HepG2 (cell line): Measurements from ENCODE around the gene ZNF66. TPM values are rescaled to one million over a fixed set of nuclear protein-coding genes. Genes with fewer than 3 reads are reported as not detected.

Experiments used
- ATAC-seq: fragments of 200-7000 bp; cut with Tn5 transposase; 3 replicates; pipeline ENCODE4 v1.9.1; 2020; ENCODE audit warnings: mild to moderate bottlenecking, moderate library complexity
- Bru-seq: library from RNA; stranded (reverse); fragments of 400-500 nt; gene quantifications from one replicate; lab custom pipeline; 2021; lab: Mats Ljungman, UMichigan
- BruChase-seq, 2 experiments: library from RNA; stranded (reverse); fragments of 400-500 nt; gene quantifications; one replicate each; lab custom pipeline; 2021; lab: Mats Ljungman, UMichigan
- BruUV-seq: library from RNA; stranded (reverse); fragments of 400-500 nt; replicated peaks from 2 replicates; lab custom pipeline; 2021; lab: Mats Ljungman, UMichigan
- CTCF ChIA-PET: fragments of 300-600 bp; formaldehyde crosslinking; extraction: SDS; loops from one replicate; lab custom pipeline; 2021; ENCODE audit warnings: low total read pairs, inconsistent platforms, low intra/inter-chr PET ratio; lab: Yijun Ruan, JAX
- POLR2A ChIA-PET: fragments of 350-600 bp; sonication (Branson Sonifier 250); formaldehyde crosslinking; loops from one replicate; lab custom pipeline; 2020; ENCODE audit warnings: antibody characterized with exemption, inconsistent platforms; lab: Yijun Ruan, JAX
- DNase-seq: peaks from one replicate; pipeline ENCODE4 v3.0.0-alpha.2; 2015; ENCODE audit warnings: low spot score
- FAIRE-seq: peaks from 3 replicates; lab custom pipeline; 2011; peaks lifted over from hg19 to GRCh38; lab: Jason Lieb, UNC
- H2AFZ ChIP-seq: one replicate; pipeline ENCODE4 v1.6.1; 2011; ENCODE audit warnings: low read length, inconsistent platforms
- H3K27ac ChIP-seq: fragments of 300-600 bp; 3 replicates; pipeline ENCODE4 v1.8.0; 2011; ENCODE audit warnings: mixed run types, mild to moderate bottlenecking, mixed read lengths, low read length, inconsistent platforms; ENCODE audit not compliant: insufficient read depth; ENCODE audit errors: extremely low read length
- H3K27me3 ChIP-seq, 2 experiments: fragments of 200-600 bp in 1 of 2; 2 replicates in 1 of 2; 3 replicates in 1 of 2; pipeline versions ENCODE4 v1.6.0 to v1.8.0; 2011; ENCODE audit warnings: low read length in 2 of 2, mild to moderate bottlenecking in 2 of 2, moderate library complexity in 2 of 2, inconsistent platforms in 1 of 2; ENCODE audit not compliant: insufficient read depth in 2 of 2, control insufficient read depth in 1 of 2
- H3K36me3 ChIP-seq, 2 experiments: fragments of 200-600 bp in 1 of 2; replicated peaks in 1 of 2; 2 replicates in 1 of 2; 3 replicates in 1 of 2; pipeline versions ENCODE4 v1.5.1 to v1.8.0; 2011; ENCODE audit warnings: low read length in 2 of 2, inconsistent platforms in 1 of 2; ENCODE audit not compliant: insufficient read depth in 2 of 2, control insufficient read depth in 1 of 2
- H3K4me1 ChIP-seq: 2 replicates; pipeline ENCODE4 v1.5.1; 2012; ENCODE audit warnings: low read length, inconsistent platforms; ENCODE audit not compliant: insufficient read depth
- H3K4me2 ChIP-seq: 2 replicates; pipeline ENCODE4 v1.6.0; 2011; ENCODE audit warnings: low read depth, low read length, inconsistent platforms
- H3K4me3 ChIP-seq, 3 experiments: fragments of 200-600 bp in 1 of 3; sonication (generic), shearing (Covaris generic) in 1 of 3; replicated peaks in 1 of 3; 2 replicates each; pipeline ENCODE4 v1.5.1; 2011 to 2016; ENCODE audit warnings: low read length in 3 of 3, inconsistent platforms in 2 of 3, low read depth in 2 of 3, mild to moderate bottlenecking in 2 of 3, control low read depth in 1 of 3, mixed read lengths in 1 of 3; ENCODE audit not compliant: insufficient read depth in 1 of 3
- H3K79me2 ChIP-seq: one replicate; pipeline ENCODE4 v1.6.1; 2011; ENCODE audit warnings: low read length, inconsistent platforms; ENCODE audit not compliant: insufficient read depth
- H3K9ac ChIP-seq: 2 replicates; pipeline ENCODE4 v1.6.0; 2011; ENCODE audit warnings: mild to moderate bottlenecking, low read depth, low read length, inconsistent platforms; ENCODE audit not compliant: insufficient read depth
- H3K9me3 ChIP-seq: 2 replicates; pipeline ENCODE4 v1.5.1; 2012; ENCODE audit warnings: mild to moderate bottlenecking, low read length
- H4K20me1 ChIP-seq: 2 replicates; pipeline ENCODE4 v1.6.0; 2011; ENCODE audit warnings: inconsistent platforms, mild to moderate bottlenecking, low read length, moderate library complexity; ENCODE audit not compliant: insufficient read depth
- IRF9 ChIP-seq: sonication (generic); formaldehyde crosslinking; IDR thresholded peaks from 2 replicates; pipeline ENCODE4 v1.8.0; 2022; ENCODE audit warnings: missing genetic modification reagents, mild to moderate bottlenecking, borderline replicate concordance
- REL ChIP-seq: sonication (generic); formaldehyde crosslinking; conservative IDR thresholded peaks from 2 replicates; pipeline ENCODE4 v1.8.0; 2022; ENCODE audit warnings: mild to moderate bottlenecking, missing genetic modification reagents, moderate library complexity
- TBL1XR1 ChIP-seq: fragments of 150-350 bp; IDR thresholded peaks from 2 replicates; pipeline ENCODE4 v1.6.1; 2014; ENCODE audit warnings: borderline replicate concordance, low read length; ENCODE audit not compliant: partially characterized antibody
- ZNF354B ChIP-seq: sonication (generic); formaldehyde crosslinking; IDR thresholded peaks from 2 replicates; pipeline ENCODE4 v1.8.0; 2022; ENCODE audit warnings: mild to moderate bottlenecking, missing genetic modification reagents
- ZNF512 ChIP-seq: sonication (generic); formaldehyde crosslinking; IDR thresholded peaks from 2 replicates; pipeline ENCODE4 v1.4.0; 2020; ENCODE audit warnings: mild to moderate bottlenecking, missing genetic modification reagents
- ZNF609 ChIP-seq: sonication (generic); formaldehyde crosslinking; IDR thresholded peaks from 2 replicates; pipeline ENCODE4 v1.4.0; 2020; ENCODE audit warnings: mild to moderate bottlenecking, missing genetic modification reagents, borderline replicate concordance
- WGBS: methylation state at CpG from one replicate; pipeline ENCODE4 v1.1.6; 2017; ENCODE audit warnings: low lambda C conversion rate; 5-methylcytosine and 5-hydroxymethylcytosine counted together
- in situ Hi-C: cut with HindIII; loops from 2 replicates; pipeline ENCODE4 v1.10.0; 2017; ENCODE audit warnings: low pct_unique_long_range_greater_than_20kb; ENCODE audit not compliant: extremely low pct_ligation_motif_present
- intact Hi-C: fragments of 100-400 bp; cut with micrococcal nuclease; formaldehyde crosslinking; loops from one replicate; pipeline ENCODE4 v1.10.0; 2022; ENCODE audit not compliant: unreplicated experiment
- long read RNA-seq, 2 experiments: library from RNA in 1 of 2; library from polyadenylated mRNA in 1 of 2; stranded (forward) in 1 of 2; unstranded in 1 of 2; transcript quantifications; one replicate each; pipeline ENCODE4 v2.0.0, GENCODE V29; 2019 to 2022
- polyA minus RNA-seq, 3 experiments: library from RNA; depleted of rRNA, polyadenylated mRNA; stranded (reverse); fragments of >200 nt; gene quantifications; 2 replicates each; pipeline ENCODE4 v1.2.3, GENCODE V29; 2011; ENCODE audit warnings: low replicate concordance in 1 of 3
- polyA plus RNA-seq, 8 experiments: library from polyadenylated mRNA; depleted of rRNA in 3 of 8; stranded (reverse) in 7 of 8; unstranded in 1 of 8; fragments of >200 nt; fragmentation: Illumina TruSeq in 4 of 8; extraction: Trizol in 4 of 8; gene quantifications; 2 replicates each; pipeline versions ENCODE4 v1.2.1 to v1.2.3, GENCODE V29; 2011 to 2016; ENCODE audit warnings: low read depth in 4 of 8, missing spikeins in 1 of 8, mixed read lengths in 1 of 8; ENCODE audit not compliant: insufficient read depth in 1 of 8
- total RNA-seq, 5 experiments: library from RNA; depleted of rRNA; stranded (reverse); fragments of >200 nt; fragmentation: Illumina TruSeq; extraction: Trizol; gene quantifications; 2 replicates each; pipeline ENCODE4 v1.2.3, GENCODE V29; 2016; ENCODE audit warnings: low read depth in 1 of 5

ZNF66 gene
- total RNA-seq (2016; rRNA removed; fragmentation: Illumina TruSeq; extraction: Trizol) (5.1 and 8.0 TPM in 2 replicates), polyA plus RNA-seq (2011; rRNA removed) (2.9 and 4.0 TPM in 2 replicates), polyA minus RNA-seq (2011; rRNA and poly(A)+ RNA removed; ENCODE audit: low replicate concordance) (4.0 TPM in 1 of 2 replicates, not detected in the other), Bru-seq, nascent RNA (percentile 59 among the genes with signal in this experiment), BruChase-seq, experiment 1, labeled RNA remaining after a 6-hour chase (percentile 47 among the genes with signal in this experiment), BruChase-seq, experiment 2, labeled RNA remaining after a 2-hour chase (percentile 66 among the genes with signal in this experiment)
- total RNA-seq (2016; cell fraction: cytosol; rRNA removed; fragmentation: Illumina TruSeq; extraction: Trizol; ENCODE audit: low read depth): 3.3 and 4.6 TPM in 2 replicates
- 5.6 and 7.1 TPM in 2 replicates for total RNA-seq (2016; cell fraction: insoluble cytoplasmic fraction; rRNA removed; fragmentation: Illumina TruSeq; extraction: Trizol)
- total RNA-seq (2016; cell fraction: membrane; rRNA removed; fragmentation: Illumina TruSeq; extraction: Trizol): 2.4 and 3.7 TPM in 2 replicates
- total RNA-seq (2016; cell fraction: nucleus; rRNA removed; fragmentation: Illumina TruSeq; extraction: Trizol): 15.3 and 16.6 TPM in 2 replicates
- polyA plus RNA-seq (2011; cell fraction: cytosol; rRNA removed): 3.1 and 3.2 TPM in 2 replicates
- polyA plus RNA-seq (2011; cell fraction: nucleus; rRNA removed): 3.0 and 4.5 TPM in 2 replicates
- 1.3 and 1.8 TPM in 2 replicates for polyA plus RNA-seq (2012)
- 0.49 and 0.72 TPM in 2 replicates for polyA plus RNA-seq (2016; cell fraction: cytosol; fragmentation: Illumina TruSeq; extraction: Trizol; ENCODE audit: low read depth)
- polyA plus RNA-seq (2016; cell fraction: insoluble cytoplasmic fraction; fragmentation: Illumina TruSeq; extraction: Trizol; ENCODE audit: low read depth): 2.7 and 3.3 TPM in 2 replicates
- 0.72 and 1.3 TPM in 2 replicates for polyA plus RNA-seq (2016; cell fraction: membrane; fragmentation: Illumina TruSeq; extraction: Trizol; ENCODE audit: low read depth)
- polyA plus RNA-seq (2016; cell fraction: nucleus; fragmentation: Illumina TruSeq; extraction: Trizol; ENCODE audit: insufficient read depth, low read depth): 7.6 and 10.0 TPM in 2 replicates
- polyA minus RNA-seq (2011; cell fraction: cytosol; rRNA and poly(A)+ RNA removed): 1.7 and 2.7 TPM in 2 replicates
- 16.0 and 18.8 TPM in 2 replicates for polyA minus RNA-seq (2011; cell fraction: nucleus; rRNA and poly(A)+ RNA removed)
- long read RNA-seq, experiment 1, partial matches to known transcripts: 0 of 4 reads
- long read RNA-seq, experiment 1, other reads (novel, unspliced or antisense): 1 of 4 reads
- long read RNA-seq, experiment 2, partial matches to known transcripts: 0 of 3 reads
- long read RNA-seq, experiment 2, other reads (novel, unspliced or antisense): 2 of 3 reads

- in situ Hi-C loops: no loop called here
- H3K9me3 ChIP-seq: peaks cover 6% of the 10 kb centered on the region; the same call in 1 of the 2 replicates
- no peaks in the 10 kb centered on the region for H3K4me1 ChIP-seq
- no peaks in the 10 kb centered on the region; a peak in 1 of 5 replicates for H3K27me3 ChIP-seq
- H3K4me2 ChIP-seq: peak within 1 kb of the TSS; percentile 65
- ATAC-seq (peak; percentile 98), FAIRE-seq (peak; percentile 88), DNase-seq (peak; percentile 96)
- H3K4me3 ChIP-seq: peak within 1 kb of the TSS; percentile 78 to 96 (median 92)
- ChIA-PET CTCF (no interaction called here), POLR2A (interaction anchor here (0.9 to 1.8 kb wide), 6 partner anchors 111 to 306 kb away, joined by 3 to 13 read pairs (median 5); partner anchors contain the start of genes ZNF626, ZNF714, ZNF737 and ZNF85)
- TSS peak; percentile 68 for BruUV-seq
- no peaks in the 10 kb centered on the region for H3K79me2 ChIP-seq
- H3K9ac ChIP-seq: peak within 1 kb of the TSS; percentile 81
- 1% methylated on average over 20 of the region's 42 CpGs for WGBS
- peak within 1 kb of the TSS; percentile 80 for H3K27ac ChIP-seq
- H4K20me1 ChIP-seq: no peaks in the 10 kb centered on the region
- intact Hi-C loops: no loop called here
- H2AFZ ChIP-seq: no peak within 1 kb of the TSS
- H3K36me3 ChIP-seq: no peaks in the 10 kb centered on the region
- TF ChIP-seq ZNF512 (CRISPR knock-in tag) (no peak), ZNF609 (CRISPR knock-in tag) (no peak), ZNF354B (CRISPR knock-in tag) (no peak), TBL1XR1 (no peak), IRF9 (CRISPR knock-in tag) (no peak), REL (CRISPR knock-in tag) (no peak)
These were observed at the start of gene ZNF66 for GRCh38 chr19:20776083-20777076. Gene ZNF66, plus strand, starts transcription at chr19:20776304. Its CDS starts 144 bp downstream, at chr19:20776448.
